Stimulated activated naive B cell treated with anti-CD40 and anti-IgM and Interleukin-4, amounts not matched to agents 10 μg/mL and 1 μg/mL and 100 μg/mL, for 72 hours (primary cell): Measurements from ENCODE around the gene LTV1.
A peak's percentile ranks its signal among the peaks of the same experiment; 100 is the strongest.
"Not testable (repeated sequence)": the region's sequence is repeated elsewhere in the genome, so short reads cannot be mapped to it uniquely, and the experiment has no call there.

Source experiments
- ATAC-seq, 2 donors: fragments of 150-1000 bp; cut with Tn5 transposase; replicated peaks; 2 replicates each; pipeline ENCODE4 v1.10.0; 2021; ENCODE audit warnings: moderate library complexity in 1 of 2
- DNase-seq: peaks from one replicate; pipeline ENCODE4 v3.0.0; 2021
- H3K27ac Mint-ChIP-seq: one replicate; pipeline ENCODE4 v1.8.0; 2022; ENCODE audit warnings: mild to moderate bottlenecking, mixed read lengths
- H3K27me3 Mint-ChIP-seq, 2 donors: one replicate each; pipeline ENCODE4 v1.8.0; 2022; ENCODE audit warnings: mixed read lengths in 2 of 2
- H3K36me3 Mint-ChIP-seq, 2 donors: one replicate each; pipeline ENCODE4 v1.8.0; 2022; ENCODE audit warnings: mixed read lengths in 2 of 2, mild to moderate bottlenecking in 1 of 2
- H3K4me1 Mint-ChIP-seq, 2 donors: one replicate each; pipeline ENCODE4 v1.8.0; 2022; ENCODE audit warnings: mixed read lengths in 2 of 2, mild to moderate bottlenecking in 1 of 2
- H3K4me3 Mint-ChIP-seq, 2 donors: one replicate each; pipeline ENCODE4 v1.8.0; 2022; ENCODE audit warnings: mild to moderate bottlenecking in 2 of 2, mixed read lengths in 2 of 2, moderate library complexity in 1 of 2
- H3K9me3 Mint-ChIP-seq, 2 donors: one replicate each; pipeline ENCODE4 v1.8.0; 2022; ENCODE audit warnings: mixed read lengths in 2 of 2, mild to moderate bottlenecking in 1 of 2

LTV1 gene

DNA sequence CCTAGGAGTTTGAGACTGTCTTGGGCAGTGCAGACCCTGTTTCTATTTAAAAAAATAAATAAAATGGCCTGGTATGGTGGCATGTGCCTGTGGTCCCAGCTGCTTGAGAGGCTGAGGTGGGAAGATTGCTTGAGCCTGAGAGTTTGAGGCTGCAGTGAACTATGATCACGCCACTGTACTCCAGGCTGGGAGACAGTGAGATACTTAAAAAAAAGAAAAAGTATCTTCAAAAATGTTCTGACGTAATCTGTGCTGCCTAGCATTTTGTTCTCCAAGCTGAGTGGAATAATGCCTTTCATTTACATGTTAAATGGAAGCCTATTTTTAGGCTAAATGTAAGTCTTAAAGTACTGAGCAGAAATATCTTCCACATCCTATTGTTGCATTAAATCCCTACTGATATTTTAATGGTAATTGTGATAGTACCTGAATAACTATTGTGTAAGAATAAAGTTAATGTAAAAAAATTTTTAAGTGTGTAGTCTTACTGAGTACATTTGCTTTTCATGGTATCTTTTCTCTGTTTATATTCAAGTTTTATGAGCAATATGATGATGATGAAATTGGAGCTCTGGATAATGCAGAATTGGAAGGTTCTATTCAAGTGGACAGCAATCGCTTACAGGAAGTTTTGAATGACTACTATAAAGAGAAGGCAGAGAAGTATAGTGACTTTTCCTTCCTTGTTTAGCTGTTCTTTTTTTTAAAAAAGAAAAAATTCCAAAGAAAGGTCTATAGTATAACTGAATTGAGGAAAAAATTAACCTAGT is 16.9 kb downstream of the LTV1 start:
- no peak overlapping the region for H3K27ac Mint-ChIP-seq
- no peak for ATAC-seq

GRCh38 chr6:143863771-143864170 is 20.6 kb downstream of the LTV1 start:
- ATAC-seq (no peak), DNase-seq (no peak)
- H3K36me3 Mint-ChIP-seq = peaks cover 52 to 73% of the 10 kb centered on the region in 2 donors
- H3K27ac Mint-ChIP-seq = no peak overlapping the region
- H3K4me3 Mint-ChIP-seq = no peak overlapping the region
- no peaks in the 10 kb centered on the region for H3K4me1 Mint-ChIP-seq
- peaks cover 7 to 9% of the 10 kb centered on the region in 2 donors for H3K9me3 Mint-ChIP-seq
- H3K27me3 Mint-ChIP-seq = no peaks in the 10 kb centered on the region

More for the DNA sequence above, 16.9 kb downstream of the LTV1 start:
- Mint-ChIP-seq H3K27me3 (no peaks in the 10 kb centered on the region), H3K4me1 (peaks cover 2 to 7% of the 10 kb centered on the region in 2 donors), H3K36me3 (peaks cover 49 to 70% of the 10 kb centered on the region in 2 donors), H3K9me3 (peaks cover under 1 to 7% of the 10 kb centered on the region in 2 donors), H3K4me3 (no peak overlapping the region)
- no peak for DNase-seq

DNA sequence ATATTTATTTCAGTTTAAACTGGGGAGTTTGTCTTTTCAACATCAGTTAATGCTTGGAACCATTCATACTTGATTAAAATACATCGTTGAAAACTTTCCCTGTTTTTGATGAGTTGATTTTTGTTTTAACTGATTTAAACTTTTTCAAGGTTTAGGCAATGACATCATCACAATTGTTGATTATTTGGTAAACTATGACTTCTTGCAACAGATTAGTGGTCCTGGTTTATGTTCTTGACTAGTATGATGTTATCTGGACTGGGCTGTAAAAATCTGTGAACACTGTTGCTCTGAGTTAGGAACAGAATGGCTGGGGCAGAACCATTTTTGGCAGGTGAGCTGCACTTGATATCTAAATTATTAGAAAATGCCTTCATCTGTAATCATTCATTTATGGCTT is 21.1 kb downstream of the LTV1 start, which contains the start of gene ZC2HC1B:
Gene ZC2HC1B, plus strand, starts transcription at position 241 of the 400 bp plus-strand sequence. Its CDS starts 66 bp downstream, at position 307.
- H3K27ac Mint-ChIP-seq = no peak within 1 kb of the TSS
- DNase-seq (no peak), ATAC-seq (no peak)
- no peak within 1 kb of the TSS for H3K4me3 Mint-ChIP-seq
- H3K9me3 Mint-ChIP-seq = peaks cover 7 to 9% of the 10 kb centered on the region in 2 donors
- no peaks in the 10 kb centered on the region for H3K4me1 Mint-ChIP-seq
- peaks cover 54 to 73% of the 10 kb centered on the region in 2 donors for H3K36me3 Mint-ChIP-seq
- H3K27me3 Mint-ChIP-seq = no peaks in the 10 kb centered on the region

GRCh38 chr6:143867236-143867635 is 24.1 kb downstream of the LTV1 start:
- H3K4me3 Mint-ChIP-seq = no peak overlapping the region
- DNase-seq (no peak), ATAC-seq (no peak)
- H3K4me1 Mint-ChIP-seq = peaks cover 0 to 4% of the 10 kb centered on the region in 2 donors
- H3K27ac Mint-ChIP-seq = no peak overlapping the region
- H3K36me3 Mint-ChIP-seq = peaks cover 58 to 71% of the 10 kb centered on the region in 2 donors
- peaks cover 12 to 13% of the 10 kb centered on the region in 2 donors for H3K9me3 Mint-ChIP-seq
- no peaks in the 10 kb centered on the region for H3K27me3 Mint-ChIP-seq

GRCh38 chr6:143868808-143869207 is 25.7 kb downstream of the LTV1 start:
- DNase-seq, H3K4me3 Mint-ChIP-seq, H3K27me3 Mint-ChIP-seq, ATAC-seq, H3K27ac Mint-ChIP-seq: not testable (repeated sequence)
- Mint-ChIP-seq H3K4me1 (peaks cover 8 to 13% of the 10 kb centered on the region in 2 donors), H3K36me3 (peaks cover 66 to 78% of the 10 kb centered on the region in 2 donors), H3K9me3 (peaks cover 19 to 23% of the 10 kb centered on the region in 2 donors)

DNA sequence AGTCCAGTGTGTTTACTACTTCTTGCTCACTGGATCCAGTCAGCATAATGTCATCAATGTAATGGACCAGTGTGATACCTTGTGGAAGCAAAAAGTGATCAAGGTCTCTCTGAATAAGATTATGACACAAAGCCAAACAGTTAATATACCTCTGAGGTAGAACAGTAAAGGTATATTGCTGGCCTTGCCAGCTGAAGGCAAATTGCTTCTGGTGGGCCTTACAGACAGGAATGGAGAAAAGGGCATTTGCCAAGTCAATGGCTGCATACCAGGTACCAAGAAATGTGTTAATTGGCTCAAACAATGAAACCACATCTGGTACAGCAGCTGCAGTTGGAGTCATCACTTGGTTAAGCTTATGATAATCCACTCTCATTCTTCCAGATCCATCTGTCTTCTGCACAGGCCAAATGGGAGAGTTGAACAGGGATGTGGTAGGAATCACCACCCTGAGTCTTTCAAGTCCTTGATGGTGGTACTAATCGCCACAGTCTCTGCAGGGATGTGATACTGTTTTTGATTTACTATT is 28.1 kb downstream of the LTV1 start:
- Mint-ChIP-seq H3K9me3 (peaks cover 29 to 30% of the 10 kb centered on the region in 2 donors), H3K4me1 (peaks cover 16 to 19% of the 10 kb centered on the region in 2 donors), H3K36me3 (peaks cover 67 to 82% of the 10 kb centered on the region in 2 donors)
- not testable (repeated sequence) for H3K4me3 Mint-ChIP-seq, DNase-seq, H3K27me3 Mint-ChIP-seq, ATAC-seq, H3K27ac Mint-ChIP-seq

GRCh38 chr6:143872201-143872600 is 29.1 kb downstream of the LTV1 start:
- Mint-ChIP-seq H3K9me3 (peaks cover 29 to 30% of the 10 kb centered on the region in 2 donors), H3K4me1 (peaks cover 16 to 19% of the 10 kb centered on the region in 2 donors), H3K27ac (no peak overlapping the region), H3K36me3 (peaks cover 60 to 79% of the 10 kb centered on the region in 2 donors), H3K4me3 (no peak overlapping the region), H3K27me3 (no peaks in the 10 kb centered on the region)
- ATAC-seq (peak; percentile 89 to 99), DNase-seq (no peak)

GRCh38 chr6:143873600-143873999 is 30.5 kb downstream of the LTV1 start:
- peak overlapping the region; percentile 71 for H3K27ac Mint-ChIP-seq
- ATAC-seq = peak in 1 of 2 donors; percentile 24

GRCh38 chr6:143874503-143874902 is 31.4 kb downstream of the LTV1 start:
- Mint-ChIP-seq H3K27ac (peak overlapping the region; percentile 68), H3K4me3 (peak overlapping the region; percentile 30 to 61), H3K36me3 (peaks cover 49 to 73% of the 10 kb centered on the region in 2 donors), H3K4me1 (peaks cover 16 to 19% of the 10 kb centered on the region in 2 donors), H3K9me3 (peaks cover 26 to 29% of the 10 kb centered on the region in 2 donors)
- DNase-seq = peak; percentile 16
- not testable (repeated sequence) for ATAC-seq, H3K27me3 Mint-ChIP-seq

More at GRCh38 chr6:143873600-143873999, 30.5 kb downstream of the LTV1 start:
- peaks cover 27 to 30% of the 10 kb centered on the region in 2 donors for H3K9me3 Mint-ChIP-seq
- H3K4me3 Mint-ChIP-seq = peak overlapping the region in 1 of 2 donors; percentile 35
- not testable (repeated sequence) for H3K27me3 Mint-ChIP-seq, DNase-seq
- H3K36me3 Mint-ChIP-seq = peaks cover 56 to 76% of the 10 kb centered on the region in 2 donors
- H3K4me1 Mint-ChIP-seq = peaks cover 16 to 19% of the 10 kb centered on the region in 2 donors

DNA sequence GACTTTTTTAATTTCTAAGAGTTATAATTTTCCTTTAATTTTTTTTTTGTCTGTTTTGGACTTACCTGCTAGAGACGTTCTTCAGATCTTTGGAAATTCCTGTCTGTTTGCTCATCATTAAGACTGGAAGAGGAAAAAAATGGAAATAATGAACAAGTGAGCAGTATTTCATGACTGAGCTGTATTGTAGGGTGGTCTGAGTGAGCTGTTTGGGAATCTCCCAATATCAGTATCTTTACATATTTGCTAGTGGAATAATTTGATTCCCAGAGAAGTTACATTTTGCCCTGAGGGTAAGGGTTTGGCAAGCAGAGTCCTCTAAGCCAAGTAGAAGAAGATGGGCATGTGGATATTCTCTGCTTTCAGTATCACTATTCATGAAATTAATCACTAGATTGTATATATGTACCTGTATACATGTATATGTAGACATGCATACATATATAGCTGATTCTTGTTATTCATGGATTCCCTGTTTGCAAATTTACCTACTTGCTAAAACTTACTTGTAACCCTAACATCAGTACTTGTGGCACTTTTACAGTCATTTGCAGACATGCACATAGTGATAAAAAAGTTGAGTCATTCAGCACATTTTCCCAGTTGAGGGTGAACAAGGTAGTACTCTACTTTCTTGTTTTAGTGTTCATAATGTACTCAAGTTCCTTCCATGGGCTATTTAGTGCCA is 34.6 kb downstream of the LTV1 start:
- Mint-ChIP-seq H3K4me3 (no peak overlapping the region), H3K4me1 (peaks cover 12 to 16% of the 10 kb centered on the region in 2 donors), H3K36me3 (peaks cover 47 to 66% of the 10 kb centered on the region in 2 donors), H3K9me3 (peaks cover 20 to 25% of the 10 kb centered on the region in 2 donors), H3K27ac (no peak overlapping the region), H3K27me3 (no peaks in the 10 kb centered on the region)
- ATAC-seq (peak in 1 of 2 donors; percentile 36), DNase-seq (no peak)

GRCh38 chr6:143878272-143878760 is 35.2 kb downstream of the LTV1 start:
- no peak overlapping the region for H3K27ac Mint-ChIP-seq
- peaks cover 41 to 64% of the 10 kb centered on the region in 2 donors for H3K36me3 Mint-ChIP-seq
- peaks cover 8 to 13% of the 10 kb centered on the region in 2 donors for H3K4me1 Mint-ChIP-seq
- H3K9me3 Mint-ChIP-seq = peaks cover 16 to 22% of the 10 kb centered on the region in 2 donors
- H3K27me3 Mint-ChIP-seq = no peaks in the 10 kb centered on the region
- ATAC-seq (no peak), DNase-seq (no peak)
- no peak overlapping the region for H3K4me3 Mint-ChIP-seq

GRCh38 chr6:143880412-143880811 is 37.3 kb downstream of the LTV1 start:
- Mint-ChIP-seq H3K36me3 (peaks cover 22 to 53% of the 10 kb centered on the region in 2 donors), H3K4me1 (no peaks in the 10 kb centered on the region), H3K4me3 (no peak overlapping the region), H3K27me3 (no peaks in the 10 kb centered on the region), H3K9me3 (peaks cover 2 to 12% of the 10 kb centered on the region in 2 donors), H3K27ac (no peak overlapping the region)
- no peak for DNase-seq
- no peak for ATAC-seq

- H3K4me1 Mint-ChIP-seq = no peaks in the 10 kb centered on the region
- no peaks in the 10 kb centered on the region for H3K27me3 Mint-ChIP-seq
- H3K4me3 Mint-ChIP-seq = no peak overlapping the region
- peaks cover 0 to 7% of the 10 kb centered on the region in 2 donors for H3K9me3 Mint-ChIP-seq
- no peak overlapping the region for H3K27ac Mint-ChIP-seq
- H3K36me3 Mint-ChIP-seq = peaks cover 22 to 43% of the 10 kb centered on the region in 2 donors
- DNase-seq (no peak), ATAC-seq (no peak)
Observed at GRCh38 chr6:143882401-143882930, 39.3 kb downstream of the LTV1 start.
